GM18499 (cell line): Measurements from ENCODE around the gene COX4I1.

Experiments
- ATAC-seq: cut with Tn5 transposase; IDR thresholded peaks from one replicate; pipeline ENCODE4 v1.9.1; 2021; ENCODE audit warnings: moderate number of reproducible peaks; ENCODE audit not compliant: insufficient read depth, unreplicated experiment

COX4I1 gene

GRCh38 chr16:85854935-85855334, 55.4 kb downstream of the COX4I1 start:
- no peak for ATAC-seq

DNA sequence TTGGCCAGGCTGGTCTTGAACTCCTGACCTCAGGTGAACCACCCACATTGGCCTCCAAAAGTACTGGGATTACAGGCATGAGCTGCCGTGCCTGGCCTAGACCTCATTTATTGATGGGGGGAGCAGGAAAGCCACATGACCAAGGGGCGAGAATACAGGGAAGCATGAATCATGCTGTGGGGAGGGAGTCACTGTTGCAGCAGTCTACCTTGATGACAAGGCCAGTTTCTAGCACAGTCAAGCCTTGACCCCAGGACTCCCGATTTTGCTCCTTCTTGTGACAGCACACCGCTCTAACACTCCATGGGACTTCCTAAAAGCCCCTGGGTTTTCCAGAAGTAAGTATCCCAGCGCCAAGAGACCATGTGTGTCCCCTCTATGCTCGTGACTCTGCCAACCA, 56.6 kb downstream of the COX4I1 start:
- ATAC-seq, result no peak

GRCh38 chr16:85856585-85856984, 57.1 kb downstream of the COX4I1 start:
- no peak for ATAC-seq
